GM19043 (cell line): ENCODE data around the gene FAM210B.
A peak's percentile ranks its signal among the peaks of the same experiment; 100 is the strongest.
"Not testable (repeated sequence)": the region's sequence is repeated elsewhere in the genome, so short reads cannot be mapped to it uniquely, and the experiment has no call there.

Experiments used
- ATAC-seq: cut with Tn5 transposase; IDR thresholded peaks from one replicate; pipeline ENCODE4 v1.9.1; 2021; ENCODE audit warnings: low read depth; ENCODE audit not compliant: unreplicated experiment

FAM210B gene

GRCh38 chr20:56358600-56359211 lies at the start of gene FAM210B:
Gene FAM210B, plus strand, starts transcription at chr20:56358974. Its CDS starts 32 bp downstream, at chr20:56359006.
- peak; percentile 96 for ATAC-seq

- ATAC-seq: no peak
Observed at GRCh38 chr20:56316051-56316450, 42.7 kb upstream of the FAM210B start.

- ATAC-seq: no peak
Observed at GRCh38 chr20:56316483-56316882, 42.3 kb upstream of the FAM210B start.

- no peak for ATAC-seq
Observed at GRCh38 chr20:56322681-56323080, 36.1 kb upstream of the FAM210B start.

- ATAC-seq: no peak
Observed at GRCh38 chr20:56323206-56323605, 35.6 kb upstream of the FAM210B start.

- no peak for ATAC-seq
Observed at GRCh38 chr20:56323656-56324055, 35.1 kb upstream of the FAM210B start.

- ATAC-seq: no peak
Observed at GRCh38 chr20:56324806-56325205, 34.0 kb upstream of the FAM210B start.

- no peak for ATAC-seq
Observed at GRCh38 chr20:56328861-56329260, 29.9 kb upstream of the FAM210B start.

- ATAC-seq: not testable (repeated sequence)
Observed at GRCh38 chr20:56336709-56337108, 22.1 kb upstream of the FAM210B start.

GRCh38 chr20:56342783-56343182 lies 16.0 kb upstream of the FAM210B start:
- ATAC-seq: no peak

GRCh38 chr20:56343861-56344381 lies 14.9 kb upstream of the FAM210B start:
- peak; percentile 89 for ATAC-seq

- ATAC-seq: no peak
Observed at GRCh38 chr20:56345911-56346310, 12.9 kb upstream of the FAM210B start.

GRCh38 chr20:56347628-56348304 lies 11.0 kb upstream of the FAM210B start:
- no peak for ATAC-seq

- ATAC-seq: no peak
Observed at GRCh38 chr20:56348305-56348693, 10.5 kb upstream of the FAM210B start.

GRCh38 chr20:56348746-56349145 lies 10.0 kb upstream of the FAM210B start:
- no peak for ATAC-seq

- no peak for ATAC-seq
Observed at GRCh38 chr20:56350842-56351241, 7.9 kb upstream of the FAM210B start.

- no peak for ATAC-seq
Observed at GRCh38 chr20:56352345-56353055, 6.3 kb upstream of the FAM210B start.

- no peak for ATAC-seq
Observed at GRCh38 chr20:56353356-56353755, 5.4 kb upstream of the FAM210B start.

GRCh38 chr20:56358070-56358469 lies 704 bp upstream of the FAM210B start:
- no peak for ATAC-seq

GRCh38 chr20:56359212-56360132 lies 698 bp downstream of the FAM210B start:
- peak; percentile 8 for ATAC-seq
